Ascending aorta (tissue), 2 donors: ENCODE measurements around the gene FBH1. TPM values are rescaled to one million over a fixed set of nuclear protein-coding genes. Genes with fewer than 3 reads are reported as not detected.
"Not testable (repeated sequence)": the region's sequence is repeated elsewhere in the genome, so short reads cannot be mapped to it uniquely, and the experiment has no call there.

Experiments used
- DNase-seq, 2 donors: peaks; one replicate each; pipeline ENCODE4 v3.0.0-alpha.2; 2019; ENCODE audit warnings: low spot score in 2 of 2
- H3K27ac ChIP-seq, 2 donors: fragments of 200-600 bp; sonication (generic); one replicate each; pipeline ENCODE4 v1.5.1; 2016 to 2017; ENCODE audit warnings: mild to moderate bottlenecking in 1 of 2
- H3K27me3 ChIP-seq: fragments of 200-600 bp; sonication (generic); one replicate; pipeline ENCODE4 v1.5.1; 2017
- H3K36me3 ChIP-seq, 2 donors: fragments of 200-600 bp; sonication (generic); one replicate each; pipeline ENCODE4 v1.5.1; 2016
- H3K4me1 ChIP-seq, 2 donors: fragments of 200-600 bp; sonication (generic); one replicate each; pipeline ENCODE4 v1.5.1; 2016 to 2017; ENCODE audit warnings: mild to moderate bottlenecking in 1 of 2
- H3K4me3 ChIP-seq, 2 donors: fragments of 200-600 bp; sonication (generic); one replicate each; pipeline ENCODE4 v1.5.1; 2016 to 2017; ENCODE audit warnings: mild to moderate bottlenecking in 1 of 2
- H3K9me3 ChIP-seq, 2 donors: fragments of 200-600 bp; sonication (generic); one replicate each; pipeline ENCODE4 v1.5.1; 2016
- intact Hi-C: fragments of 100-400 bp; cut with DNase I; formaldehyde crosslinking; loops from one replicate; pipeline ENCODE4 v1.15.1; 2023
- total RNA-seq: library from RNA; depleted of rRNA; stranded (reverse); fragments of >200 nt; gene quantifications from one replicate; pipeline ENCODE4 v1.1.0, GENCODE V29; 2016
- TF ChIP-seq, protein P1 (sequence below), 3 experiments: fragments of 200-600 bp in 2 of 3; fragments of 450-650 bp in 1 of 3; sonication (generic) in 2 of 3; IDR thresholded peaks; one replicate each; pipeline ENCODE4 v1.5.1; 2016 to 2019; ENCODE audit warnings: antibody characterized with exemption in 3 of 3, mild to moderate bottlenecking in 1 of 3, moderate library complexity in 1 of 3

Gene FBH1
- total RNA-seq, 1 donor from 2014 or later: 43.0 TPM

DNA sequence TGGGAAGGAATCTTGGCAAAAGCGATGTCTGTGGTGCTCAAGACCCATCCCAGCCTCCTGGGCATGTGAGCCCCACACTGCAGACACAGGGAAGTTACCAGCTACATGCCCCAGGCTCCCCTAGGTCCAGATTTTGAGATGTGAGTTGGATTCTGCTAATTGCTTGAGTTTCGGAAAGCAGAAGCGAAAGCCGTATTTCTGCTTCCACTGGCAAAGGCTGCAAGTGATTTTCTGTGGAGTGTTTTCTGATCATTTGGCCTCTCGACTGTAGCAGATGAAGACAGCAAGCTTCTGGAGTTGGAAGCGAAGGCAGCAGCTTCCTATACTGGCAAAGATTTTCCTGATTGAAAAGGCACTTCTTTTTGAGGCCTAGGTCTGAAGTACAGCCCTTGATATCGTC lies 30.0 kb upstream of the FBH1 start:
- TF ChIP-seq, protein P1, sequence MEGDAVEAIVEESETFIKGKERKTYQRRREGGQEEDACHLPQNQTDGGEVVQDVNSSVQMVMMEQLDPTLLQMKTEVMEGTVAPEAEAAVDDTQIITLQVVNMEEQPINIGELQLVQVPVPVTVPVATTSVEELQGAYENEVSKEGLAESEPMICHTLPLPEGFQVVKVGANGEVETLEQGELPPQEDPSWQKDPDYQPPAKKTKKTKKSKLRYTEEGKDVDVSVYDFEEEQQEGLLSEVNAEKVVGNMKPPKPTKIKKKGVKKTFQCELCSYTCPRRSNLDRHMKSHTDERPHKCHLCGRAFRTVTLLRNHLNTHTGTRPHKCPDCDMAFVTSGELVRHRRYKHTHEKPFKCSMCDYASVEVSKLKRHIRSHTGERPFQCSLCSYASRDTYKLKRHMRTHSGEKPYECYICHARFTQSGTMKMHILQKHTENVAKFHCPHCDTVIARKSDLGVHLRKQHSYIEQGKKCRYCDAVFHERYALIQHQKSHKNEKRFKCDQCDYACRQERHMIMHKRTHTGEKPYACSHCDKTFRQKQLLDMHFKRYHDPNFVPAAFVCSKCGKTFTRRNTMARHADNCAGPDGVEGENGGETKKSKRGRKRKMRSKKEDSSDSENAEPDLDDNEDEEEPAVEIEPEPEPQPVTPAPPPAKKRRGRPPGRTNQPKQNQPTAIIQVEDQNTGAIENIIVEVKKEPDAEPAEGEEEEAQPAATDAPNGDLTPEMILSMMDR (IDR thresholded peaks at IDR 0.05): no peak
- Histone ChIP-seq H3K27ac (no peak overlapping the region), H3K4me1 (no peaks in the 10 kb centered on the region), H3K4me3 (no peak overlapping the region), H3K36me3 (no peaks in the 10 kb centered on the region), H3K27me3 (no peaks in the 10 kb centered on the region), H3K9me3 (no peaks in the 10 kb centered on the region)
- intact Hi-C loops: no loop called here
- no peak for DNase-seq

GRCh38 chr10:5862360-5862961 lies 27.6 kb upstream of the FBH1 start:
- no peaks in the 10 kb centered on the region for H3K27me3 ChIP-seq
- H3K27ac ChIP-seq: no peak overlapping the region
- TF ChIP-seq, protein P1 (IDR thresholded peaks at IDR 0.05): no peak
- H3K36me3 ChIP-seq: no peaks in the 10 kb centered on the region
- DNase-seq: no peak
- no peak overlapping the region for H3K4me3 ChIP-seq
- intact Hi-C loops: no loop called here
- no peaks in the 10 kb centered on the region for H3K4me1 ChIP-seq
- no peaks in the 10 kb centered on the region for H3K9me3 ChIP-seq

- H3K27me3 ChIP-seq, DNase-seq, intact Hi-C loops, H3K9me3 ChIP-seq, H3K4me3 ChIP-seq, H3K27ac ChIP-seq, H3K36me3 ChIP-seq, H3K4me1 ChIP-seq: not testable (repeated sequence)
These were observed 26.9 kb upstream of the FBH1 start for GRCh38 chr10:5862981-5863685.

GRCh38 chr10:5866451-5867081 lies 23.5 kb upstream of the FBH1 start:
- H3K4me1 ChIP-seq, H3K4me3 ChIP-seq, H3K9me3 ChIP-seq, H3K27me3 ChIP-seq, H3K27ac ChIP-seq, intact Hi-C loops, DNase-seq, H3K36me3 ChIP-seq: not testable (repeated sequence)

DNA sequence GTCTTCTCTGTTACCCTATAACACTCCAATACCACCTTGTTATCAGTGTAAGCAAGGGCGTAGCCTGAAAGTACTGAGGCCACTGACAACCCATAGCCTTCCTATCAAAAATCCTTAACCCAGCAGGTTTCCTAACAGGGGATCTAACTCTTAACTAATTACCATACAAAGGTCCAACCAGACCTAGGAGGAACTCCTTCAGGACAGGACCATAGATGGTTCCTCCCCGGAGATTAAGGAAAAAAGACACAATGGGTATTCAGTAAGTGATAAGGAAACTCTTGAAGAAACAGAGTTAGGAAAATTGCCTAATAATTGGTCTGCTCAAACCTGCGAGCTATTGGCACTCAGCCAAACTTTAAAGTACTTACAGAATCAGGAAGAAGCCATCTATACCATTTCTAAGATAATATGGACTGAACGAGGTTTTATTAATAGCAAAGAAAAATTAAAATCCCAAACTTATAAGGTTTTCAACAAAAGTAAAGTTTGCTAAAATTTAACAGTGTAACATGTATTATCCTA lies 22.9 kb upstream of the FBH1 start:
- H3K27ac ChIP-seq, H3K9me3 ChIP-seq, H3K27me3 ChIP-seq, intact Hi-C loops, H3K4me1 ChIP-seq, H3K4me3 ChIP-seq, H3K36me3 ChIP-seq, DNase-seq: not testable (repeated sequence)

DNA sequence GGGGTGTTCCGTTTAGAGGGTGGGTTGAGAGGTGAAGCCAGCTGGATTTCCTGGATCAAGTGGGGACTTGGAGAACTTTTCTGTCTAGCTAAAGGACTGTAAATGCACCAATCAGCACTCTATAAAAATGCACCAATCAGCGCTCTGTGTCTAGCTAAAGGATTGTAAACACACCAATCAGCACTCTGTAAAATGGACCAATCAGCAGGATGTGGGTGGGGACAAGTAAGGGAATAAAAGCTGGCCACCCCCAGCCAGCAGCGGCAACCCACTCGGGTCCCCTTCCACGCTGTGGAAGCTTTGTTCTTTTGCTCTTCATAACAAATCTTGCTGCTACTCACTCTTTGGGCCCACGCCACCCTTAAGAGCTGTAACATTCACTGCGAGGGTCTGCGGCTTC lies 21.7 kb upstream of the FBH1 start:
- intact Hi-C loops: not testable (repeated sequence)

GRCh38 chr10:5869156-5869555 lies 20.9 kb upstream of the FBH1 start:
- H3K9me3 ChIP-seq: peaks cover 0 to 3% of the 10 kb centered on the region in 2 donors
- no peaks in the 10 kb centered on the region for H3K27me3 ChIP-seq
- no peak overlapping the region for H3K4me3 ChIP-seq
- no peak overlapping the region for H3K27ac ChIP-seq
- no peaks in the 10 kb centered on the region for H3K36me3 ChIP-seq
- H3K4me1 ChIP-seq: no peaks in the 10 kb centered on the region
- no peak for DNase-seq
- intact Hi-C loops: no loop called here
- TF ChIP-seq, protein P1 (IDR thresholded peaks at IDR 0.05): no peak

More for the DNA sequence above, 21.7 kb upstream of the FBH1 start:
- H3K4me3 ChIP-seq, H3K27ac ChIP-seq, H3K9me3 ChIP-seq, H3K27me3 ChIP-seq, H3K36me3 ChIP-seq, DNase-seq, H3K4me1 ChIP-seq: not testable (repeated sequence)
